H1 (cell line): ENCODE data around the gene POLR2J. TPM values are rescaled to one million over a fixed set of nuclear protein-coding genes. Genes with fewer than 3 reads are reported as not detected.
"Not testable (repeated sequence)": the region's sequence is repeated elsewhere in the genome, so short reads cannot be mapped to it uniquely, and the experiment has no call there.

ENCODE experiments used
- CTCF ChIA-PET: fragments of 300-600 bp; sonication (Branson Sonifier 250); formaldehyde crosslinking; loops from one replicate; lab custom pipeline; 2021; ENCODE audit not compliant: partially characterized antibody; lab: Charles Lee
- POLR2A ChIA-PET: fragments of 300-600 bp; sonication (Branson Sonifier 250); formaldehyde crosslinking; loops from one replicate; lab custom pipeline; 2021; ENCODE audit warnings: inconsistent platforms; ENCODE audit not compliant: partially characterized antibody; lab: Charles Lee
- DNase-seq, 2 experiments: peaks; one replicate each; pipeline versions ENCODE4 v3.0.0 to v3.0.0-alpha.2; 2010 to 2022; ENCODE audit warnings: low spot score in 2 of 2, low read depth in 1 of 2, mixed read lengths in 1 of 2
- FAIRE-seq: peaks from 2 replicates; lab custom pipeline; 2011; peaks lifted over from hg19 to GRCh38; lab: Jason Lieb, UNC
- H2AFZ ChIP-seq: 2 replicates; pipeline ENCODE4 v1.8.1; 2012; ENCODE audit warnings: low read length, inconsistent platforms
- H2AK5ac ChIP-seq: 2 replicates; pipeline ENCODE4 v1.6.1; 2013; ENCODE audit warnings: low read depth, low read length
- H2BK120ac ChIP-seq: replicated peaks from 2 replicates; pipeline ENCODE3; 2013; ENCODE audit warnings: low read depth, low read length, inconsistent platforms
- H2BK12ac ChIP-seq: 2 replicates; pipeline ENCODE4 v1.6.1; 2013; ENCODE audit warnings: low read depth, low read length
- H2BK15ac ChIP-seq: 2 replicates; pipeline ENCODE4 v1.6.1; 2013; ENCODE audit warnings: low read length
- H2BK20ac ChIP-seq: 2 replicates; pipeline ENCODE4 v1.6.1; 2013; ENCODE audit warnings: low read length
- H2BK5ac ChIP-seq: 2 replicates; pipeline ENCODE4 v1.6.1; 2013; ENCODE audit warnings: low read depth, low read length
- H3K14ac ChIP-seq: 2 replicates; pipeline ENCODE4 v1.6.1; 2013; ENCODE audit warnings: inconsistent platforms; ENCODE audit not compliant: insufficient read length
- H3K18ac ChIP-seq: 2 replicates; pipeline ENCODE4 v1.6.1; 2013; ENCODE audit warnings: low read length; ENCODE audit errors: extremely low read depth
- H3K23ac ChIP-seq: 2 replicates; pipeline ENCODE4 v1.6.1; 2013; ENCODE audit warnings: inconsistent platforms; ENCODE audit not compliant: insufficient read length
- H3K23me2 ChIP-seq: 2 replicates; pipeline ENCODE4 v1.6.1; 2013; ENCODE audit warnings: low read depth, low read length
- H3K27ac ChIP-seq: 2 replicates; pipeline ENCODE4 v1.6.1; 2011; ENCODE audit warnings: low read depth, low read length, inconsistent platforms
- H3K27me3 ChIP-seq, 4 experiments: replicated peaks in 1 of 4; 1 replicate in 1 of 4; 2 replicates in 3 of 4; pipeline versions ENCODE4 v1.6.1 to v1.8.1; 2011 to 2013; ENCODE audit warnings: low read length in 3 of 4, mild to moderate bottlenecking in 3 of 4, inconsistent platforms in 2 of 4, mixed read lengths in 2 of 4, moderate library complexity in 1 of 4; ENCODE audit not compliant: control insufficient read depth in 3 of 4, insufficient read depth in 3 of 4; ENCODE audit errors: extremely low read depth in 1 of 4
- H3K36me3 ChIP-seq, 4 experiments: 2 replicates each; pipeline versions ENCODE4 v1.6.1 to v1.8.1; 2011 to 2013; ENCODE audit warnings: mild to moderate bottlenecking in 4 of 4, low read length in 3 of 4, moderate library complexity in 2 of 4, control low read depth in 1 of 4, inconsistent platforms in 1 of 4; ENCODE audit not compliant: insufficient read depth in 4 of 4, control insufficient read depth in 2 of 4
- H3K4ac ChIP-seq: replicated peaks from 2 replicates; pipeline ENCODE3; 2013; ENCODE audit warnings: low read length, low read depth, mixed read lengths, inconsistent platforms; ENCODE audit not compliant: insufficient read length
- H3K4me1 ChIP-seq, 4 experiments: replicated peaks in 1 of 4; 1 replicate in 1 of 4; 2 replicates in 3 of 4; pipeline versions ENCODE4 v1.6.1 to v1.8.1; 2011 to 2013; ENCODE audit warnings: low read length in 3 of 4, inconsistent platforms in 2 of 4, mixed read lengths in 1 of 4; ENCODE audit not compliant: insufficient read depth in 4 of 4, control insufficient read depth in 3 of 4
- H3K4me2 ChIP-seq, 2 experiments: 2 replicates each; pipeline versions ENCODE4 v1.6.1 to v1.8.1; 2011 to 2013; ENCODE audit warnings: low read depth in 2 of 2, low read length in 2 of 2, control low read depth in 1 of 2, inconsistent platforms in 1 of 2, mild to moderate bottlenecking in 1 of 2; ENCODE audit not compliant: insufficient read depth in 1 of 2
- H3K4me3 ChIP-seq, 4 experiments: fragments of 200-600, 300-600 bp in 1 of 4; sonication (generic), shearing (Covaris generic), sonication (Bioruptor Twin) in 1 of 4; 2 replicates each; pipeline versions ENCODE4 v1.5.1 to v1.8.1; 2011 to 2016; ENCODE audit warnings: low read length in 4 of 4, low read depth in 3 of 4, control low read depth in 2 of 4, inconsistent platforms in 2 of 4, mild to moderate bottlenecking in 2 of 4, mixed read lengths in 1 of 4, moderate library complexity in 1 of 4; ENCODE audit not compliant: insufficient read depth in 2 of 4; ENCODE audit errors: extremely low read depth in 1 of 4
- H3K56ac ChIP-seq: replicated peaks from 2 replicates; pipeline ENCODE3; 2013; ENCODE audit warnings: low read depth, mild to moderate bottlenecking, mixed read lengths, low read length, inconsistent platforms; ENCODE audit not compliant: insufficient read length
- H3K79me1 ChIP-seq: 2 replicates; pipeline ENCODE4 v1.6.1; 2013; ENCODE audit warnings: low read depth, low read length, control low read depth
- H3K79me2 ChIP-seq, 2 experiments: 2 replicates each; pipeline versions ENCODE4 v1.6.1 to v1.8.1; 2012 to 2013; ENCODE audit warnings: low read length in 2 of 2, mild to moderate bottlenecking in 2 of 2, inconsistent platforms in 1 of 2; ENCODE audit not compliant: insufficient read depth in 2 of 2, control insufficient read depth in 1 of 2
- H3K9ac ChIP-seq, 4 experiments: replicated peaks in 1 of 4; 1 replicate in 1 of 4; 2 replicates in 3 of 4; pipeline versions ENCODE4 v1.6.1 to v1.8.1; 2011 to 2013; ENCODE audit warnings: low read depth in 3 of 4, low read length in 3 of 4, control low read depth in 2 of 4, mild to moderate bottlenecking in 2 of 4, moderate library complexity in 2 of 4, inconsistent platforms in 1 of 4; ENCODE audit errors: extremely low read depth in 1 of 4
- H3K9me3 ChIP-seq, 2 experiments: 2 replicates each; pipeline versions ENCODE4 v1.6.1 to v1.8.1; 2012 to 2013; ENCODE audit warnings: mild to moderate bottlenecking in 2 of 2, moderate library complexity in 2 of 2, control low read depth in 1 of 2, inconsistent platforms in 1 of 2, low read depth in 1 of 2, low read length in 1 of 2, mixed read lengths in 1 of 2; ENCODE audit not compliant: insufficient read depth in 2 of 2
- H4K20me1 ChIP-seq, 2 experiments: replicated peaks in 1 of 2; 2 replicates each; pipeline versions ENCODE3 to v1.8.1; 2011 to 2013; ENCODE audit warnings: inconsistent platforms in 2 of 2, low read length in 2 of 2, mild to moderate bottlenecking in 1 of 2; ENCODE audit not compliant: insufficient read depth in 2 of 2, control insufficient read depth in 1 of 2
- H4K5ac ChIP-seq: 2 replicates; pipeline ENCODE4 v1.6.1; 2013; ENCODE audit warnings: low read length, low read depth, mixed read lengths, inconsistent platforms; ENCODE audit not compliant: insufficient read length
- H4K8ac ChIP-seq: 2 replicates; pipeline ENCODE4 v1.8.0; 2013; ENCODE audit warnings: mild to moderate bottlenecking, moderate library complexity, low read length, inconsistent platforms; ENCODE audit not compliant: insufficient read depth; ENCODE audit errors: extremely low read depth
- H4K91ac ChIP-seq: replicated peaks from 2 replicates; pipeline ENCODE3; 2013; ENCODE audit warnings: low read length, mixed read lengths, inconsistent platforms; ENCODE audit not compliant: insufficient read length
- WGBS, 2 experiments: shearing (Covaris generic) in 1 of 2; methylation state at CpG; one replicate each; pipeline versions ENCODE4 v1.1.6 to v1.1.7; 2013 to 2015; ENCODE audit warnings: low lambda C conversion rate in 2 of 2, mixed read lengths in 2 of 2, inconsistent platforms in 1 of 2, low coverage in 1 of 2, missing lambda C conversion rate in 1 of 2; ENCODE audit not compliant: insufficient replicate concordance in 2 of 2, insufficient coverage in 1 of 2, insufficient read length in 1 of 2; ENCODE audit errors: extremely low coverage in 1 of 2, missing lambda C conversion rate in 1 of 2; 5-methylcytosine and 5-hydroxymethylcytosine counted together
- polyA plus RNA-seq, 7 experiments: library from polyadenylated mRNA; depleted of rRNA in 3 of 7; stranded (reverse) in 5 of 7; unstranded in 2 of 7; fragments of >200 nt in 5 of 7; fragments of 200-250 nt in 2 of 7; gene quantifications; 1 replicate in 5 of 7; 2 replicates in 1 of 7; 4 replicates in 1 of 7; pipeline versions ENCODE4 v1.2.1 to v1.2.3, GENCODE V29; 2011 to 2013; ENCODE audit warnings: missing spikeins in 2 of 7, mixed read lengths in 2 of 7
- total RNA-seq: library from RNA; stranded (reverse); fragmentation: NEBNext Ultra II Directional; extraction: Animal tissue kit (Norgen Biotek cat#: 25700); gene quantifications from 2 replicates; pipeline ENCODE4 v1.2.1, GENCODE V29; 2021

Gene POLR2J
- total and polyA plus RNA-seq, 2 of the 8 experiments (the other 6 are each of a cell fraction or from before 2014, with no cell fraction given): 54.1 to 113 TPM

GRCh38 chr7:102454932-102455331, 23.8 kb downstream of the POLR2J start:
- ChIA-PET POLR2A (interaction anchor here (1.3 to 4.5 kb wide), 6 partner anchors 8 to 59 kb away, joined by 3 to 27 read pairs (median 6); partner anchors contain the start of genes ALKBH4, LRWD1 and PRKRIP1), CTCF (interaction anchor here (0.8 to 1.0 kb wide), 2 partner anchors 15 to 145 kb away, joined by 3 to 4 read pairs; no protein-coding TSS in a partner anchor)
- H3K4me3 ChIP-seq, H3K14ac ChIP-seq, H4K5ac ChIP-seq, H2BK15ac ChIP-seq, H2BK20ac ChIP-seq, H3K9ac ChIP-seq, H3K4me1 ChIP-seq, H2AFZ ChIP-seq, H2BK120ac ChIP-seq, H3K79me2 ChIP-seq, H3K9me3 ChIP-seq, H3K56ac ChIP-seq, H2BK5ac ChIP-seq, H4K20me1 ChIP-seq, H3K23me2 ChIP-seq, H4K91ac ChIP-seq, DNase-seq, H3K79me1 ChIP-seq, H3K18ac ChIP-seq, FAIRE-seq, H3K4me2 ChIP-seq, H4K8ac ChIP-seq, H3K27me3 ChIP-seq, H2AK5ac ChIP-seq, H2BK12ac ChIP-seq, H3K4ac ChIP-seq, H3K23ac ChIP-seq, H3K27ac ChIP-seq: not testable (repeated sequence)
- peaks cover 7 to 22% (median 17%) of the 10 kb centered on the region in 4 experiments; a peak in 5 of 8 replicates for H3K36me3 ChIP-seq
- 92% methylated on average over 10 of the region's 10 CpGs; no CpG with 5 or more reads in 1 of the 2 experiments for WGBS, 2 experiments
